Mammary epithelial cell (primary cell): ENCODE data around the gene PTPN6.

Experiments
- CTCF ChIP-seq, 2 donors: IDR thresholded peaks in 1 of 2; conservative IDR thresholded peaks in 1 of 2; 2 replicates each; pipeline ENCODE4 v1.5.1; 2011 to 2012; ENCODE audit warnings: inconsistent platforms in 2 of 2, low read length in 2 of 2, mild to moderate bottlenecking in 2 of 2, control low read depth in 1 of 2, low read depth in 1 of 2; ENCODE audit not compliant: insufficient read depth in 1 of 2; ENCODE audit errors: extremely low read depth in 1 of 2
- EZH2 ChIP-seq: IDR thresholded peaks from 2 replicates; pipeline ENCODE4 v1.6.1; 2012; ENCODE audit warnings: low read length, inconsistent platforms, borderline replicate concordance

DNA sequence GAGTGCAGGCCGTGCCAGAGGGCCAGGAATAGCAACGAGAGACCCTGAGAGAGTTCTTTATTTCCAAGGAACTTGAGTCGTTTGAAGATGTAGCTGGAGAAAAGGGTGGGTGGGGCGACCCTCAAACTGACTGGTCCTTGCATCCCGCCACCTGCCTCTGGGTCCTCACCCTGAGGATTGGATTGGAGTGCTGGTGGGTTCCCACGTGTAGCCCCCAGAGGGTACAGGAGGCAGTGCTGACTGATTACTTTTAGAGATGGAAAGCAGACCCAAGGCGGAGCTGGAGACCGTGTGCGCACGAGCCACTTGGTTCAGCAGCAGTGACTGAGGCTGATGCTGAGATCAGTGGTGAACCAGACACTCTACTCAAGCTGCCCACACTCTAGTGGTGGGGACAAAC, 26.5 kb downstream of the PTPN6 start:
- TF ChIP-seq CTCF (conservative IDR thresholded peaks at IDR 0.05 in 1 of 2, IDR thresholded peaks at IDR 0.05 in 1 of 2; ENCODE audit: extremely low read depth in 1 of 2, insufficient read depth in 1 of 2, low read depth in 1 of 2, low read length in 2 of 2) (no peak), EZH2 (no peak)
